GM20000 (cell line): ENCODE measurements around the gene STRN3.

Experiments
- DNase-seq: peaks from one replicate; pipeline ENCODE4 v3.0.0; 2012; ENCODE audit warnings: low spot score
- CTCF ChIP-seq: IDR thresholded peaks from 2 replicates; pipeline ENCODE4 v1.5.1; 2012; ENCODE audit warnings: mild to moderate bottlenecking, control low read depth; ENCODE audit errors: extremely low read depth, missing control alignments

STRN3 gene

GRCh38 chr14:30896435-30896834, 129.7 kb downstream of the STRN3 start:
- no peak for TF ChIP-seq CTCF
- no peak for DNase-seq

GRCh38 chr14:30894923-30895515, 131.2 kb downstream of the STRN3 start:
- no peak for DNase-seq
- TF ChIP-seq CTCF: no peak

- TF ChIP-seq CTCF: no peak
These were observed 132.4 kb downstream of the STRN3 start for GRCh38 chr14:30893819-30894218.

GRCh38 chr14:30889244-30889594, 137.0 kb downstream of the STRN3 start:
- DNase-seq: no peak
- no peak for TF ChIP-seq CTCF

More at GRCh38 chr14:30893819-30894218, 132.4 kb downstream of the STRN3 start:
- DNase-seq: no peak

GRCh38 chr14:30888480-30889243, 137.5 kb downstream of the STRN3 start:
- TF ChIP-seq CTCF: no peak
- no peak for DNase-seq

- TF ChIP-seq CTCF: no peak
- no peak for DNase-seq
These were observed 140.1 kb downstream of the STRN3 start for GRCh38 chr14:30885840-30886740.

- no peak for TF ChIP-seq CTCF
- no peak for DNase-seq
These were observed 141.3 kb downstream of the STRN3 start for GRCh38 chr14:30884901-30885300.
